A549 (cell line): ENCODE measurements around the gene ZSCAN9. TPM values are rescaled to one million over a fixed set of nuclear protein-coding genes. Genes with fewer than 3 reads are reported as not detected.

Experiments
- ATAC-seq, 2 experiments: fragments of 200-7000 bp in 1 of 2; fragments of >200 bp in 1 of 2; cut with Nextera tagmentation in 1 of 2; cut with Tn5 transposase in 1 of 2; 3 replicates each; pipeline versions ENCODE4 v1.8.0 to v1.9.1; 2018 to 2020; ENCODE audit warnings: mild to moderate bottlenecking in 1 of 2, moderate library complexity in 1 of 2
- CTCF ChIA-PET: fragments of 300-600 bp; sonication (Branson Sonifier 250); formaldehyde crosslinking; extraction: SDS; loops from one replicate; lab custom pipeline; 2021; ENCODE audit warnings: antibody characterized with exemption, inconsistent platforms; lab: Yijun Ruan, JAX
- POLR2A ChIA-PET: fragments of 350-600 bp; formaldehyde crosslinking; extraction: SDS; loops from one replicate; lab custom pipeline; 2021; ENCODE audit warnings: antibody characterized with exemption, inconsistent platforms; lab: Yijun Ruan, JAX
- DNase-seq, 2 experiments: peaks; one replicate each; pipeline versions ENCODE4 v3.0.0 to v3.0.0-alpha.2; 2011 to 2016; ENCODE audit warnings: low read depth in 1 of 2, low spot score in 1 of 2
- FAIRE-seq: peaks from 2 replicates; lab custom pipeline; 2011; peaks lifted over from hg19 to GRCh38; lab: Jason Lieb, UNC
- H3K27ac ChIP-seq, 2 experiments: fragments of >200 bp; sonication (Bioruptor Twin); formaldehyde crosslinking; 3 replicates each; pipeline ENCODE4 v1.5.1; 2016 to 2017
- H3K4me1 ChIP-seq: fragments of >200 bp; sonication (Bioruptor Twin); formaldehyde crosslinking; 3 replicates; pipeline ENCODE4 v1.6.1; 2016
- H3K4me2 ChIP-seq: fragments of >200 bp; sonication (Bioruptor Twin); formaldehyde crosslinking; 3 replicates; pipeline ENCODE4 v1.6.1; 2016
- H3K4me3 ChIP-seq: fragments of >200 bp; sonication (Bioruptor Twin); formaldehyde crosslinking; 3 replicates; pipeline ENCODE4 v1.5.1; 2016
- H3K9me3 ChIP-seq: fragments of >200 bp; sonication (Bioruptor Twin); formaldehyde crosslinking; 3 replicates; pipeline ENCODE4 v1.6.1; 2016
- ATOH8 ChIP-seq: fragments of 250-450 bp; sonication (Bioruptor Pico); IDR thresholded peaks from 2 replicates; pipeline ENCODE4 v1.5.0; 2020; ENCODE audit warnings: low read depth, mild to moderate bottlenecking, moderate library complexity
- BHLHE40 ChIP-seq: IDR thresholded peaks from 2 replicates; pipeline ENCODE4 v1.6.1; 2012; ENCODE audit warnings: low read depth, low read length, inconsistent platforms
- CBX8 ChIP-seq: fragments of 200-600 bp; sonication (generic); IDR thresholded peaks from 2 replicates; pipeline ENCODE4 v1.6.1; 2016
- CHD2 ChIP-seq: fragments of 150-350 bp; IDR thresholded peaks from 2 replicates; pipeline ENCODE4 v1.6.1; 2014; ENCODE audit warnings: low read length; ENCODE audit not compliant: partially characterized antibody
- CHD4 ChIP-seq: fragments of 200-600 bp; sonication (generic); IDR thresholded peaks from 2 replicates; pipeline ENCODE4 v1.6.1; 2016; ENCODE audit warnings: antibody characterized with exemption, mild to moderate bottlenecking, borderline replicate concordance
- EHF ChIP-seq: fragments of 250-450 bp; sonication (Bioruptor Pico); IDR thresholded peaks from 2 replicates; pipeline ENCODE4 v1.5.0; 2020; ENCODE audit warnings: mild to moderate bottlenecking
- EHMT2 ChIP-seq: fragments of 200-600 bp; sonication (generic); IDR thresholded peaks from 2 replicates; pipeline ENCODE4 v1.6.1; 2016; ENCODE audit warnings: antibody characterized with exemption, low read depth, mild to moderate bottlenecking, moderate library complexity
- ELK1 ChIP-seq: fragments of 150-350 bp; IDR thresholded peaks from 2 replicates; pipeline ENCODE4 v1.6.1; 2014; ENCODE audit warnings: low read depth, mild to moderate bottlenecking, low read length
- EP300 ChIP-seq, 2 experiments: fragments of >200 bp; sonication (Bioruptor Twin); formaldehyde crosslinking; IDR thresholded peaks; 2 replicates in 1 of 2; 3 replicates in 1 of 2; pipeline ENCODE4 v1.6.1; 2016 to 2017
- ESRRA ChIP-seq: fragments of 150-350 bp; IDR thresholded peaks from 2 replicates; pipeline ENCODE4 v1.6.1; 2014; ENCODE audit warnings: mild to moderate bottlenecking, low read length, borderline replicate concordance
- FOSB ChIP-seq: fragments of 250-450 bp; sonication (Bioruptor Pico); IDR thresholded peaks from 2 replicates; pipeline ENCODE4 v1.5.0; 2020; ENCODE audit warnings: mild to moderate bottlenecking, moderate library complexity
- GATA3 ChIP-seq: IDR thresholded peaks from 2 replicates; pipeline ENCODE4 v1.6.1; 2012; ENCODE audit warnings: borderline replicate concordance
- HOXA7 ChIP-seq: fragments of 250-450 bp; sonication (Bioruptor Pico); IDR thresholded peaks from 2 replicates; pipeline ENCODE4 v1.5.0; 2020; ENCODE audit warnings: mild to moderate bottlenecking, moderate library complexity
- HOXB5 ChIP-seq: fragments of 250-450 bp; sonication (Bioruptor Pico); IDR thresholded peaks from 2 replicates; pipeline ENCODE4 v1.5.0; 2020; ENCODE audit warnings: mild to moderate bottlenecking, moderate library complexity
- JUN ChIP-seq, 2 experiments: fragments of >200 bp; sonication (Bioruptor Twin); formaldehyde crosslinking; IDR thresholded peaks; 2 replicates in 1 of 2; 3 replicates in 1 of 2; pipeline ENCODE4 v1.6.1; 2016 to 2017
- KDM1A ChIP-seq: fragments of 200-600 bp; sonication (generic); IDR thresholded peaks from 2 replicates; pipeline ENCODE4 v1.6.1; 2016; ENCODE audit warnings: low read depth, mild to moderate bottlenecking
- KDM5A ChIP-seq: fragments of 200-600 bp; sonication (generic); IDR thresholded peaks from 2 replicates; pipeline ENCODE4 v1.6.1; 2016; ENCODE audit warnings: antibody characterized with exemption, mild to moderate bottlenecking
- MAFK ChIP-seq: fragments of 450-650 bp; IDR thresholded peaks from 2 replicates; pipeline ENCODE4 v1.6.1; 2014; ENCODE audit not compliant: partially characterized antibody
- MAZ ChIP-seq: fragments of 150-350 bp; IDR thresholded peaks from 2 replicates; pipeline ENCODE4 v1.6.1; 2014; ENCODE audit warnings: antibody characterized with exemption, low read depth, low read length, borderline replicate concordance
- NFE2L2 ChIP-seq: fragments of 150-350 bp; conservative IDR thresholded peaks from 2 replicates; pipeline ENCODE4 v1.6.1; 2014; ENCODE audit warnings: low read length
- PHF8 ChIP-seq: fragments of 200-600 bp; sonication (generic); IDR thresholded peaks from 2 replicates; pipeline ENCODE4 v1.6.1; 2016; ENCODE audit warnings: low read depth, mild to moderate bottlenecking, antibody characterized with exemption, moderate library complexity, borderline replicate concordance
- RAD21 ChIP-seq, 2 experiments: fragments of >200 bp in 1 of 2; sonication (Bioruptor Twin) in 1 of 2; formaldehyde crosslinking in 1 of 2; IDR thresholded peaks in 1 of 2; conservative IDR thresholded peaks in 1 of 2; 2 replicates in 1 of 2; 3 replicates in 1 of 2; pipeline ENCODE4 v1.6.1; 2012 to 2018; ENCODE audit warnings: inconsistent platforms in 1 of 2
- RARB ChIP-seq: fragments of 250-450 bp; sonication (Bioruptor Pico); IDR thresholded peaks from 2 replicates; pipeline ENCODE4 v1.8.0; 2021; ENCODE audit warnings: mild to moderate bottlenecking, moderate library complexity
- RFX5 ChIP-seq: fragments of 450-650 bp; IDR thresholded peaks from 2 replicates; pipeline ENCODE4 v1.7.1; 2014; ENCODE audit warnings: antibody characterized with exemption, mild to moderate bottlenecking, moderate library complexity
- RNF2 ChIP-seq: fragments of 200-600 bp; sonication (generic); IDR thresholded peaks from 2 replicates; pipeline ENCODE4 v1.6.1; 2016; ENCODE audit warnings: low read depth, mild to moderate bottlenecking, antibody characterized with exemption, moderate library complexity, borderline replicate concordance
- ZSCAN20 ChIP-seq: fragments of 250-450 bp; sonication (Bioruptor Pico); IDR thresholded peaks from 2 replicates; pipeline ENCODE4 v1.8.0; 2022; ENCODE audit warnings: mild to moderate bottlenecking, moderate library complexity
- WGBS: methylation state at CpG from one replicate; pipeline ENCODE4 v1.1.6; 2017; ENCODE audit errors: missing lambda C conversion rate; 5-methylcytosine and 5-hydroxymethylcytosine counted together
- polyA plus RNA-seq, 4 experiments: library from polyadenylated mRNA; depleted of rRNA in 3 of 4; stranded (reverse); fragments of >200 nt; fragmentation: RNase III in 1 of 4; extraction: RNeasy Plus Mini Kit Qiagen cat#74134 plus additional on column Dnase treatment in 1 of 4; gene quantifications; 2 replicates in 3 of 4; 3 replicates in 1 of 4; pipeline ENCODE4 v1.2.3, GENCODE V29; 2011 to 2017

ZSCAN9 gene
- polyA plus RNA-seq, 2 of the 4 experiments (the other 2 are of a cell fraction) = 7.7 to 16.2 TPM

GRCh38 chr6:28220257-28221133 lies 4.6 kb upstream of the ZSCAN9 start:
- TF ChIP-seq HOXA7 (CRISPR knock-in tag) = no peak
- TF ChIP-seq MAZ = no peak
- TF ChIP-seq ZSCAN20 (CRISPR knock-in tag) = no peak
- no peak for TF ChIP-seq ESRRA
- no peak for TF ChIP-seq KDM5A
- no peak for TF ChIP-seq MAFK
- TF ChIP-seq EP300 (IDR thresholded peaks at IDR 0.05) = no peak
- no peak for TF ChIP-seq RFX5
- no peak for TF ChIP-seq PHF8
- TF ChIP-seq RAD21 (conservative IDR thresholded peaks at IDR 0.05 in 1 of 2, IDR thresholded peaks at IDR 0.05 in 1 of 2) = no peak
- no peak for TF ChIP-seq KDM1A
- TF ChIP-seq, all 56 proteins: peak for 0
- Histone ChIP-seq H3K4me1 (peaks cover 14% of the 10 kb centered on the region; the same call in 2 of the 3 replicates), H3K27ac (no peak overlapping the region), H3K9me3 (no peaks in the 10 kb centered on the region), H3K4me2 (no peak overlapping the region), H3K4me3 (no peak overlapping the region)
- CTCF ChIA-PET = no interaction called here
- FAIRE-seq = no peak
- POLR2A ChIA-PET = interaction anchor here (1.3 kb wide), 1 partner anchor 115 kb away, joined by 3 read pairs; no protein-coding TSS in a partner anchor
- DNase-seq = no peak
- WGBS = 52% methylated on average over 6 of the region's 6 CpGs
- no peak for ATAC-seq

GRCh38 chr6:28224131-28225055 lies 682 bp upstream of the ZSCAN9 start:
- TF ChIP-seq NFE2L2 (no peak), RARB (CRISPR knock-in tag) (no peak), CHD4 (no peak), BHLHE40 (no peak), GATA3 (no peak), EHF (CRISPR knock-in tag) (no peak), MAZ (no peak), FOSB (no peak), RAD21 (conservative IDR thresholded peaks at IDR 0.05 in 1 of 2, IDR thresholded peaks at IDR 0.05 in 1 of 2) (no peak), CHD2 (no peak)
- CTCF ChIA-PET = no interaction called here
- Histone ChIP-seq H3K9me3 (no peaks in the 10 kb centered on the region), H3K4me2 (peak overlapping the region; percentile 89), H3K27ac (peak overlapping the region; percentile 78 to 95), H3K4me1 (peaks cover 11% of the 10 kb centered on the region; the same call in 2 of the 3 replicates), H3K4me3 (peak overlapping the region; percentile 60)
- ATAC-seq (peak in 1 of 2 experiments; percentile 18; a peak in 1 of 6 replicates), FAIRE-seq (no peak), DNase-seq (no peak)
- WGBS = 57% methylated on average over 9 of the region's 9 CpGs
- POLR2A ChIA-PET = interaction anchor here (0.7 to 1.3 kb wide), 2 partner anchors 43 to 106 kb away, joined by 3 to 7 read pairs; partner anchors contain the start of gene ZSCAN26

GRCh38 chr6:28226460-28226859 lies 1.4 kb downstream of the ZSCAN9 start:
- WGBS = 91% methylated on average over 2 of the region's 2 CpGs
- peak overlapping the region; percentile 89 for H3K4me2 ChIP-seq
- ChIA-PET CTCF (interaction anchor here (0.7 kb wide), 1 partner anchor 498 kb away, joined by 3 read pairs; no protein-coding TSS in a partner anchor), POLR2A (interaction anchor here (0.8 kb wide), 1 partner anchor 85 kb away, joined by 6 read pairs; the partner anchor contains the start of gene ZKSCAN8)
- H3K9me3 ChIP-seq = 0 out of 3 replicates have a peak, but pooled peaks cover 3% of the 10 kb centered on the region
- no peak overlapping the region for H3K4me3 ChIP-seq
- DNase-seq (no peak), FAIRE-seq (no peak), ATAC-seq (no peak)
- no peak overlapping the region for H3K27ac ChIP-seq
- TF ChIP-seq HOXA7 (CRISPR knock-in tag) = no peak
- no peak for TF ChIP-seq JUN (IDR thresholded peaks at IDR 0.05)
- no peak for TF ChIP-seq RNF2
- TF ChIP-seq EP300 (IDR thresholded peaks at IDR 0.05) = no peak
- TF ChIP-seq HOXB5 (CRISPR knock-in tag) = no peak
- no peak for TF ChIP-seq ESRRA
- no peak for TF ChIP-seq ATOH8 (CRISPR knock-in tag)
- no peak for TF ChIP-seq EHMT2
- no peak for TF ChIP-seq ELK1
- no peak for TF ChIP-seq CBX8
- no peak for TF ChIP-seq RAD21 (conservative IDR thresholded peaks at IDR 0.05 in 1 of 2, IDR thresholded peaks at IDR 0.05 in 1 of 2)
- TF ChIP-seq RFX5 = no peak
- peaks cover 11% of the 10 kb centered on the region; the same call in 2 of the 3 replicates for H3K4me1 ChIP-seq
